HFFc6 (cell line): Measurements from ENCODE around the gene PNRC2. TPM values are rescaled to one million over a fixed set of nuclear protein-coding genes. Genes with fewer than 3 reads are reported as not detected.
A peak's percentile ranks its signal among the peaks of the same experiment; 100 is the strongest.

ENCODE experiments used
- DNase-seq: peaks from one replicate; pipeline ENCODE4 v3.0.0-alpha.2; 2018
- H3K27ac Mint-ChIP-seq: 2 replicates; pipeline ENCODE4 v1.8.0; 2020; ENCODE audit warnings: mild to moderate bottlenecking, mixed read lengths
- H3K27me3 Mint-ChIP-seq: 2 replicates; pipeline ENCODE4 v1.8.0; 2021; ENCODE audit warnings: mild to moderate bottlenecking, moderate library complexity, mixed read lengths; ENCODE audit not compliant: insufficient read depth
- H3K36me3 Mint-ChIP-seq: 2 replicates; pipeline ENCODE4 v1.8.0; 2021; ENCODE audit warnings: low read depth, mixed read lengths
- H3K4me1 Mint-ChIP-seq: 2 replicates; pipeline ENCODE4 v1.8.0; 2020; ENCODE audit warnings: low read depth, mixed read lengths
- H3K4me3 Mint-ChIP-seq: 2 replicates; pipeline ENCODE4 v1.8.0; 2020; ENCODE audit warnings: mild to moderate bottlenecking, moderate library complexity, mixed read lengths
- H3K9me3 Mint-ChIP-seq: 2 replicates; pipeline ENCODE4 v1.8.0; 2020; ENCODE audit warnings: mild to moderate bottlenecking, mixed read lengths
- long read RNA-seq: library from polyadenylated mRNA; unstranded; transcript quantifications from one replicate; pipeline ENCODE4 v2.0.0, GENCODE V29; 2019
- total RNA-seq, 6 experiments: library from RNA; stranded (reverse); fragmentation: NEBNext Ultra II Directional; extraction: Animal tissue kit (Norgen Biotek cat#: 25700); gene quantifications; 2 replicates in 1 of 6; 3 replicates in 5 of 6; pipeline ENCODE4 v1.2.3, GENCODE V29; 2021
- TF ChIP-seq, protein P1 (sequence below): fragments of 200-600 bp; sonication (generic); IDR thresholded peaks from 2 replicates; pipeline ENCODE4 v1.5.0; 2021; ENCODE audit warnings: antibody characterized with exemption, mild to moderate bottlenecking

The PNRC2 gene
- total RNA-seq = 10 to 100 TPM; 59.5 to 76.4 (median 64.0) TPM
- long read RNA-seq, transcript PNRC2-201 (3 exons, 2,416 nt) = major isoform, 62 of 73 reads
- long read RNA-seq, partial matches to known transcripts = 0 of 73 reads
- long read RNA-seq, other reads (novel, unspliced or antisense) = 9 of 73 reads

- peak; percentile 95 for DNase-seq
- peak within 1 kb of the TSS; percentile 100 for H3K27ac Mint-ChIP-seq
- H3K4me3 Mint-ChIP-seq = peak within 1 kb of the TSS; percentile 99
- TF ChIP-seq, protein P1, sequence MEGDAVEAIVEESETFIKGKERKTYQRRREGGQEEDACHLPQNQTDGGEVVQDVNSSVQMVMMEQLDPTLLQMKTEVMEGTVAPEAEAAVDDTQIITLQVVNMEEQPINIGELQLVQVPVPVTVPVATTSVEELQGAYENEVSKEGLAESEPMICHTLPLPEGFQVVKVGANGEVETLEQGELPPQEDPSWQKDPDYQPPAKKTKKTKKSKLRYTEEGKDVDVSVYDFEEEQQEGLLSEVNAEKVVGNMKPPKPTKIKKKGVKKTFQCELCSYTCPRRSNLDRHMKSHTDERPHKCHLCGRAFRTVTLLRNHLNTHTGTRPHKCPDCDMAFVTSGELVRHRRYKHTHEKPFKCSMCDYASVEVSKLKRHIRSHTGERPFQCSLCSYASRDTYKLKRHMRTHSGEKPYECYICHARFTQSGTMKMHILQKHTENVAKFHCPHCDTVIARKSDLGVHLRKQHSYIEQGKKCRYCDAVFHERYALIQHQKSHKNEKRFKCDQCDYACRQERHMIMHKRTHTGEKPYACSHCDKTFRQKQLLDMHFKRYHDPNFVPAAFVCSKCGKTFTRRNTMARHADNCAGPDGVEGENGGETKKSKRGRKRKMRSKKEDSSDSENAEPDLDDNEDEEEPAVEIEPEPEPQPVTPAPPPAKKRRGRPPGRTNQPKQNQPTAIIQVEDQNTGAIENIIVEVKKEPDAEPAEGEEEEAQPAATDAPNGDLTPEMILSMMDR = no peak
- peaks cover 66% of the 10 kb centered on the region for H3K4me1 Mint-ChIP-seq
- peaks cover 34% of the 10 kb centered on the region for H3K36me3 Mint-ChIP-seq
- H3K27me3 Mint-ChIP-seq = peaks cover 4% of the 10 kb centered on the region; the same call in 1 of the 2 replicates
- no peaks in the 10 kb centered on the region for H3K9me3 Mint-ChIP-seq
Measured at GRCh38 chr1:23959461-23960290, at the start of gene PNRC2. Gene PNRC2, plus strand, starts transcription at chr1:23959828. Its CDS starts 1,630 bp downstream, at chr1:23961458.

GRCh38 chr1:23910144-23910543 lies 49.5 kb upstream of the PNRC2 start:
- no peaks in the 10 kb centered on the region for H3K9me3 Mint-ChIP-seq
- TF ChIP-seq, protein P1 = no peak
- no peaks in the 10 kb centered on the region for H3K36me3 Mint-ChIP-seq
- H3K4me3 Mint-ChIP-seq = no peak overlapping the region
- no peaks in the 10 kb centered on the region for H3K4me1 Mint-ChIP-seq
- no peak for DNase-seq
- no peak overlapping the region for H3K27ac Mint-ChIP-seq
- H3K27me3 Mint-ChIP-seq = peaks cover 34% of the 10 kb centered on the region

- H3K27me3 Mint-ChIP-seq = peaks cover 31% of the 10 kb centered on the region
- DNase-seq = no peak
- H3K4me1 Mint-ChIP-seq = no peaks in the 10 kb centered on the region
Measured at GRCh38 chr1:23910553-23911246, 48.9 kb upstream of the PNRC2 start.

GRCh38 chr1:23911921-23912320 lies 47.7 kb upstream of the PNRC2 start:
- peaks cover 28% of the 10 kb centered on the region for H3K27me3 Mint-ChIP-seq
- H3K36me3 Mint-ChIP-seq = no peaks in the 10 kb centered on the region

More at GRCh38 chr1:23910553-23911246, 48.9 kb upstream of the PNRC2 start:
- no peak overlapping the region for H3K27ac Mint-ChIP-seq
- TF ChIP-seq, protein P1 = no peak
- no peaks in the 10 kb centered on the region for H3K9me3 Mint-ChIP-seq
- H3K36me3 Mint-ChIP-seq = no peaks in the 10 kb centered on the region
- H3K4me3 Mint-ChIP-seq = no peak overlapping the region

DNA sequence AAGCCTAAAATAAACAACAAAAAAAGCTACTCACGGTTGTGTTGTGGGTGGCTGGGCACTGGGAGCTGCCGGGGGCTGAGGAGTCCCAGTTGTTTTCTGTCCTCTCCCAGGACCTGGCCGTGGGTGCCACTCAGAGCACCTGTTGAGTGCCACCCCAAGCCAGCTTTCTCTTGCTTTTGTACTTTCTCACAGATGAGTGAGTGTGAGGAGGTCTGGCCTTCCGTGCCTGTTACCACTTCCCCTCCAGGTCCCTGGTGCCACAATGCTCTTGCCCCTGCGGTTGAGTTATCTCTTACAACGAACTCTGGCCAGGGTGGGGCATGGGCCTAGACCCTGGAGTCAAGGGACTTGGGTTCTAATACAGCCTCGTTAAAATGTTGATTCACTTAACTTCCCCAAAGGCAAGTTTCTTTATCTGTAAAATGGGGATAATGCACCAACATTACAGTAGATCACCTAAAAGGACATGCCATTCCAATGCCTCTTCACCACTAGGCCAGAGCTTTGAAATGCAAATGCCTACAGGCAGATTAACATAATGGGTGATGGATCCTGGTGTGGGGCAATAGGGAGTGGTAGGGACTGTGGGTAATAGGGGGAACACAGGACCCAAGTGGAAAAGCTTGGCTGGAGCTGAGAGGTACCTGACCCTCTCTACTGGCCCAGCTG lies 46.3 kb upstream of the PNRC2 start, which contains the start of gene CNR2:
CNR2 (minus strand) TSS at position 151 of the 669 bp plus-strand sequence. CDS start 37,745 bp downstream, outside the sequence.
- Mint-ChIP-seq H3K36me3 (no peaks in the 10 kb centered on the region), H3K9me3 (no peaks in the 10 kb centered on the region), H3K27ac (no peak within 1 kb of the TSS), H3K4me3 (no peak within 1 kb of the TSS), H3K27me3 (peaks cover 25% of the 10 kb centered on the region), H3K4me1 (no peaks in the 10 kb centered on the region)
- no peak for DNase-seq
- TF ChIP-seq, protein P1 = no peak

More at GRCh38 chr1:23911921-23912320, 47.7 kb upstream of the PNRC2 start:
- Mint-ChIP-seq H3K4me3 (no peak overlapping the region), H3K9me3 (no peaks in the 10 kb centered on the region), H3K4me1 (no peaks in the 10 kb centered on the region), H3K27ac (no peak overlapping the region)
- no peak for DNase-seq
- TF ChIP-seq, protein P1 = no peak
